Eye (tissue), 1 donor: ENCODE results near the gene GGN.
"Not testable (repeated sequence)": the region's sequence is repeated elsewhere in the genome, so short reads cannot be mapped to it uniquely, and the experiment has no call there.

Source experiments
- DNase-seq: peaks from one replicate; pipeline ENCODE4 v3.0.0-alpha.2; 2015

GGN gene

DNA sequence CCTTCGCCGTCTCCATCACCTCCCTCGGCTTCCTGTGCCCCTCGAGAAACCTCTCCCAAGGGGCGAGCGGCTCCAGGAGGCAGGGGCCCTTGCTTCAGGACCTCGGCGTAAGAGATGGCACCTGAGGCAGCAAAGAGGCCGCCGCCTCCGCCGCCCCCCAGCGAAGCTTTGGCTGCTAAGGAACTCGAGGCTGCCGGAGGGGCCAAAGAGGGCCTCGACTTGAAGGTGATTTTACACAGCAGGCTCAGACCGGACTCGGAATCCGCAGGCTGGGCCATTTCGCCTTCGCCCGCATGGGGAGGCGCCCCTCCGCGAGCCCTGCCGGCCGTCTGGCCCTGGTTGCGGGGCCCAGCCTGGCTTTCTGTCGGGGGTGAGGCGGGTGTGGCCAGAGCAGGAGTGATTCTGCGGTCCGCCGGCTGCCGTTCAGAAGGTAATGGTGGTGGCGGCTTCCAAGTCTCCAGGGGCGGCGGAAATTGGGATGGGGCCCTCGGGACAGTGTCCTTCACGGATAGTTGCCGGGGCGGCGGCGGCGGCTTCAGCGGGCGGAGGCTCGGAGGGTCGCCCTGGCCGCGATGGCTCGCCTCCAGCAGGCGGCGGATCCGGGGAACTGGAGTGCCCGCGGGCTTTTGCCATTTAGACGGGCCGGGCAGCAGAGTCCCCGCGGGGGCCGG lies 1.4 kb downstream of the GGN start:
- peak; percentile 34 for DNase-seq

DNA sequence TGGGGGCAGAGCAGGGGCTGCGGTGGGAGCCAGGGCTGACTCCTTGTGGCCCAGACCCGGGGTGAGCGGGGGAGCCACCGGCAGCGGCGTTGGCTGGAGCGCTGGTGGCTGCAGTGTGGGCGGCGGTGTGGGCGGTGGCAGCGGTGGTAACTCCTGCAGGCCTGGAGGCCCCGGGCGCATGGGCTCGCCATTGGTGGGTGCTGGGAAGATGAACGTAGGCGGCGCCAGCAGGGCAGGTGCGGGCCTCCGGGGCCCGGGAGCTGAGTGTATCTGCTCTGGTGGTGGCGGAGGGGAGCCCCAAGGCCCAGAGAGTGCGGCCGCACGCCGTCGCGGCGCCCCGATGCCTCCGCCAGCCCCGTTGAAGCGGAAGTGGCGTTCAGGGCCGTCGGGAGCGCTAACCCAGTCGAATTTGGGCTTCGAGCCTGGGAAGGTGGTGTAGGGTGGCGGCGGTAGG lies 2.0 kb downstream of the GGN start:
- peak; percentile 24 for DNase-seq

DNA sequence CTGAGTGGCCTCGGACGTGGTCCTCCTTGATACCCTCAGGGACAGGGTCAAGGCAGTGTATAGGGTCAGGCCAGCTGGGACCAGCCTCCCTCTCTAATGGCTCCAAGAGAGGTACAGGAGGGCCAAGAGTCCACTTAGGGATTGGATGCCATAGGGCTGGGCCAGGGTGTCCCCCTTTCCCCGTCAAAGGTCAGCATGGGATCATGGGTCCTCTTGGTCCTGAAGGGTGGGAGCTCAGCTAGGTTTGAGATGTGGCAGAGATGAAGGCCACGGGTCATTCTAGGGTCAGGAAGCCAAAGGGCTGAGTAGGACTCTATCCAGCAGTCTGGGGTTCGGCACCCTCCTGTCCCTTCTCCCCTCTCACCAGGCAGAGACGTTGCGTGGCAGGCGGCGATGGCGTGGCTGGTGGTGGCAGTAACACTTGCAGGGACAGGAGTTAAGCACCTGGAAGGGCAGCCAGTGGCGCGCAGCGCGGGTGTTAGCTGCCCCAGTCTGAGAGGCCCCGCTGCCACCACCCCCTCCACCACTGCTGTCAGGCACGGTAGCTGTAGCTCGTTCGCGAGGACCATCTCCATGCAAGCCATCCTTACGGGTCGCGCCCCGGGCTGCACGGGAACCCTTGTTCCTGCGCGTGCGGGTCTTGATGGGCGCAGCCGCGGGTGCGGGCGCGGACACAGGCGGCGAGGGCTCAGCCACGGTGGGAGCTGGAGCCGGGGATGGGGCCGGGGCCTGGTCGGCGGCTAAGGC lies 2.6 kb downstream of the GGN start:
- DNase-seq: no peak

DNA sequence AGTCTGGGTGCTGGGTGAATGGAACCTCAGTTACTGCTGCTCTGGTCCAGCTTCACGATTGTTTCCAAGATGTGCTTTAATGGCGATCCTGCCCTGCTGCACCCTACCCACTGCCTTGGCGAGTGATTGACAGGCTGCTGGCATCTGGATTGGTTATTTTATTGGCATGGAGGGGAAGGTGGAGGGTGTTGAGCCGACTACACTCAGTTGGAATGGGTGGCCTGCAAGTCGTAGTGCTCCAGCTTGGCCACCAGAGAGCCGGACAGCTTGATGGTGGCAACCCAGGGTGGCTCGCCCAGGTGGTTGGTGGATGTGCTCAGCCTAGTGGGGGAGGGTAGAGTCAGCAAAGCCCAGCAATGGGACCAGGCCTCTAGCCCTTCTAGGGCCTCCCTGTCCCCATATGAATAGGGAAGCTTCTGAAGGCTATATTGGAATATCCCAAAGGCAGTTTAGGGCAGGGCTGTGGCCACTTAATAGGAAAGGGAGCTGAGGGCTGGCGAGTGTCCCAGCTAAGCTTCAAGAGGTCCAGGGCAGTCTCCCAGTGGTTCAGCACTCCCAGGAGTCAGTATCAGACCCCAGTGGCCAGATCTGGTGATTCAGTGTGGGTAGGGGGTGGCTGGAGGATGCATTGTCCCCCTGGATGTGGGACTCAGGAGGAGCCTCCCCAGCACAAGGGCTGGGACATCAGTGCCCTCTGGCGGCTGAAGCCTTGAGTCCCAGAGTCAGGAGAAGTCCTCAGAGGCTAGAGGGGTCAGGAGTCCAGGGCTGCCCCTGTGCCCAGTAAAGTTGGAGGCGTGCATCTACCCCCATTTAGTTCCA lies 3.4 kb downstream of the GGN start:
- DNase-seq: peak; percentile 39

DNA sequence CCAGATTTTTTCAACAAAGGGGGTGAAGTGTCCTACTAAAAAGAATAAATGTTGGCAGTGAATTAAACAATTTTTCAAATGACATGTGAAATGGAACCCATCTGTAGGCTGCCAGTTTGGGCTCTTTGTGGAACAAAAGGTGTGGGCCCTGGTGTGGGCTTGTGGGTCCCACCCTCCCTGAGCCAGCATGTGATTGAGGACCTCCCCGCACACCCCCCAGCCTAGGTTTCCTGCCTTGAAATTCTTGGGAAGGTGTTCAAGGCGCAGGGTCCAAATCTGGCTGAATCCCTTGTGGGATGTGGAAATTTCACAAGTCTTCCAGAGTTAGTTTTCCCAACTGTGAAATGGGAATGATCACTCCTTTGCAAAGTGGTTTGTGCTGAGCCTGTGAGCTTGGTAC lies 4.1 kb downstream of the GGN start:
- DNase-seq: no peak

DNA sequence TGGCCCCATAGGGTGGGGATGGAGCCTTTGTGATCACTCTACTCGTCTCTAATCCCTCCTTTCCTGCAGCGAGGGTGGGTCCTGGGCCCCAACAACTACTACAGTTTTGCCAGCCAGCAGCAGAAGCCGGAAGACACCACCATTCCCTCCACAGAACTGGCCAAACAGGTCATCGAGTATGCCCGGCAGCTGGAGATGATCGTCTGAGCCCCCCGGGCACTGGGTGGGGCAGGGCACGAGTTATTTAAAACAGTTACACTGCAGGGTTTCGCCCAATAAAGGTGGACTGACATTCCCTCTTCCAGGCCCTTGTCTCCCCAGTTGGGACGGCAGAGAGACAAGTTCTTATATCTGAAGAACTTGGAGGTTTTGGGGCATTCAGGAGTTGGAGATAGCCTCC lies 4.7 kb downstream of the GGN start:
- no peak for DNase-seq

- no peak for DNase-seq
Measured at GRCh38 chr19:38381138-38381537, 6.7 kb downstream of the GGN start.

DNA sequence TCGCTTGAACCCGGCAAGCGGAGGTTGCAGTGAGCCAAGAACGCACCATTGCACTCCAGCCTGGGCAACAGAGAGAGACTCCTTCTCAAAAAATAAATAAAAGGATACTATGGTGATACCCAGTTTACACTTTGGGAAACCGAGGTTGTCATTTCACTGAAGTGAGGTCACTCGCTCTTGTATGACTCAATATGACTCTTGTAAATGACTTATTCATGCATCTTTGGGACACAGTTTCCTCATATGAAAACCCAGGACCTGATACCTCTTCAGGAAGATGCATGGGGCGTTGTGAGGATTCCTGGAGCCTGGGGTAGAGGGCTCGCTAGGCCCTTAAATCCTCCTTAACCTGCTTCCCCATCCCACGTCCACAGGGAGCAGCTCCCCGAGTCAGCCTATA lies 9.0 kb downstream of the GGN start:
- no peak for DNase-seq

DNA sequence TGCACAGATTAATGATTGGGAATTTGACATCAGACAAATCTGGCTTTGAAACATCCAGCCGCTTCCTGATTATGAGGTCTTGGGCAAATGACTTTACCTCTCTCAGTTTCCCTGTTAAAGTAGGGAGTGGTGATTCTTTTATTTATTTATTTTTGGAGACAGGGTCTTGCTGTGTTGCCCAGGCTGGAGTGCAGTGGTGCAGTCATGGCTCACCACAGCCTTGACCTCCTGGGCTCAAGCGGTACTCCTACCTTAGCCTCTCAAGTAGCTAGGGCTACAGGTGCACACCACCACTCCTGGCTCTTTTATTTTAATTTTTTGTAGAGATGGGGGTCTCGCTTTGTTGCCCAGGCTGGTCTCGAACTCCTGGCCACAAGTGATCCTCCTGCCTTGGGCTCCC lies 10.8 kb downstream of the GGN start:
- no peak for DNase-seq

- DNase-seq: no peak
Measured at GRCh38 chr19:38376576-38376975, 11.3 kb downstream of the GGN start.

GRCh38 chr19:38375748-38376147 lies 12.1 kb downstream of the GGN start:
- no peak for DNase-seq

GRCh38 chr19:38375098-38375493 lies 12.7 kb downstream of the GGN start:
- no peak for DNase-seq

- peak; percentile 99 for DNase-seq
Measured at GRCh38 chr19:38374332-38375097, 13.3 kb downstream of the GGN start, which contains the start of gene PSMD8. Gene PSMD8, plus strand, starts transcription at chr19:38374571. Its CDS starts 31 bp downstream, at chr19:38374602.

GRCh38 chr19:38373907-38374331 lies 13.9 kb downstream of the GGN start:
- DNase-seq: no peak

DNA sequence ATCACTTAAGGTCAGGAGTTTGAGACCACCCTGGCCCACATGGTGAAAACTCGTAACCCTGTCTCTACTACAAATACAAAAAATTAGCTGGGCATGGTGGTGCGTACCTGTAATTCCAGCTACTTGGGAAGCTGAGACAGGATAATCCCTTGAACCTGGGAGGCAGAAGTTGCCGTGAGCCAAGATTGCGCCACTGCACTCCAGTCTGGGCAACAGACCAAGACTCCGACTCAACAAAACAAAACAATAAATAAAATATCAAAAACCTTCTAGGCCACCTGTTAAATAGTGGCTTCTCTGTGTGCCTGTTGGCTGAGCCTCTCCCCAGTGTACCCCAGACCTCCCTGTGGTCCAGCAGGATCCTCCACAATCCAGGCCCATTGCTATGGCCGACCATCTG lies 16.8 kb downstream of the GGN start:
- no peak for DNase-seq

DNA sequence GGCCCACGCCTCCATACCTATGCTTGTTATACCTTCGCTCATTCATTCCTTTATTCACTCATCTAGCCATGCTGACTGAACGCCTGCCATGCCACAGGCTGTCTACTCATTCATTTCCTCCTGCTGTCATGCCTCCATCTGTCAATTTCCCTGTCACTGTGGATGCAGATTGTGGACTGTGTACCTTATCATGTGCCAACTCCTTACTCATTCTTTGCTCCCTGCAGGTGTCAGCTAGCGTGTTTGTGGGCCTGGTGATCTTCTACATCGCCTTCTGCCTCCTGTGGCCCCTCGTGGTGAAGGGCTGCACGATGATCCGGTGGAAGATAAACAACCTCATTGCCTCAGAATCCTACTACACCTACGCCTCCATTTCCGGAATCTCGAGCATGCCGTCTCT lies 17.5 kb downstream of the GGN start:
- DNase-seq: no peak

DNA sequence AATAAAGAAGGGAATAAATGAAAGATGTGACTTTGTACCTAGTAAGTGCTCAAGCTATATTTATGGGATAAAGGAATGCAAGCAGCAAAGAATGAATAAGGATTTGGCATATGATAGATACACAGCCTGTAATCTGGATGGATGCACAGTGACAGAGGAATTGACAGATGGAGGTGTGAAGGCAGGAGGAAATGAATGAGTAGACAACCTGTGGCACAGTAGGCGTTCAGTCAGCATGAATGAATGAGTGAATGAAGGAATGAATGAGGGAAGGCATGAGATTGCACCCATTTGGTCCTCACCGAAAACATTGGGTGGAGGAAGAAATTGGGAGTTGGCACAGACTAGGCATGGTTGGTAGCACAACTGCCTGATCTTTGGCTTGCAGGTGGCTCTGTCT lies 18.2 kb downstream of the GGN start:
- DNase-seq: no peak

- no peak for DNase-seq
Measured at GRCh38 chr19:38367041-38367440, 20.8 kb downstream of the GGN start.

DNA sequence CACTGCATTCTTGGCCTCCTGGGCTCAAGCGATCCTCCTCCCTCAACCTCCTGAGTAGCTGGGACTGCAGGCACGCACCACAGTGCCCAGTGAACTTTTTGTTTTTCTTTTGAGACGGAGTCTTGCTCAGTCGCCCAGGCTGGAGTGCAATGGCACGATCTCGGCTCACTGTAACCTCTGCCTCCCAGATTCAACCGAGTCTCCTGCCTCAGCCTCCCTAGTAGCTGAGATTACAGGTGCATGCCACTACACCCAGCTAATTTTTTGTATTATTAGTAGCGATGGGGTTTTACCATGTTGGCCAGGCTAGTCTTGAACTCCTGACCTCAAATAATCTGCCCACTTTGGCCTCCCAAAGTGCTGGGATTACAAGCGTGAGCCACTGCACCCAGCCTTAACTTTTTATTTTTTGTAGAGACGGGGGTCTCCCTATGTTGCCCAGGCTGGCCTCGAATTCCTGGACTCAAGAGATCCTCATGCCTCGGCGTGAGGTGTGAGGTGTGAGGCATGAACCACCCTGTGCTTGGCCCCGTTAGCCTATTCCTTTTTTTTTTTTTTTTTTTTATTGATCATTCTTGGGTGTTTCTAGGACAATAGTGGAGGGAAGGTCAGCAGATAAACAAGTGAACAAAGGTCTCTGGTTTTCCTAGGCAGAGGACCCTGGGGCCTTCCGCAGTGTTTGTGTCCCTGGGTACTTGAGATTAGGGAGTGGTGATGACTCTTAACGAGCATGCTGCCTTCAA lies 24.7 kb downstream of the GGN start:
- DNase-seq: not testable (repeated sequence)

GRCh38 chr19:38362076-38362945 lies 25.5 kb downstream of the GGN start:
- peak; percentile 79 for DNase-seq

GRCh38 chr19:38361633-38362075 lies 26.2 kb downstream of the GGN start:
- DNase-seq: peak; percentile 89
